ENCODE results near the gene ILK. TPM values are rescaled to one million over a fixed set of nuclear protein-coding genes. Genes with fewer than 3 reads are reported as not detected.

Gene ILK
- total RNA-seq, 2 donors from 2014 or later = 92.7 to 149 TPM

DNA sequence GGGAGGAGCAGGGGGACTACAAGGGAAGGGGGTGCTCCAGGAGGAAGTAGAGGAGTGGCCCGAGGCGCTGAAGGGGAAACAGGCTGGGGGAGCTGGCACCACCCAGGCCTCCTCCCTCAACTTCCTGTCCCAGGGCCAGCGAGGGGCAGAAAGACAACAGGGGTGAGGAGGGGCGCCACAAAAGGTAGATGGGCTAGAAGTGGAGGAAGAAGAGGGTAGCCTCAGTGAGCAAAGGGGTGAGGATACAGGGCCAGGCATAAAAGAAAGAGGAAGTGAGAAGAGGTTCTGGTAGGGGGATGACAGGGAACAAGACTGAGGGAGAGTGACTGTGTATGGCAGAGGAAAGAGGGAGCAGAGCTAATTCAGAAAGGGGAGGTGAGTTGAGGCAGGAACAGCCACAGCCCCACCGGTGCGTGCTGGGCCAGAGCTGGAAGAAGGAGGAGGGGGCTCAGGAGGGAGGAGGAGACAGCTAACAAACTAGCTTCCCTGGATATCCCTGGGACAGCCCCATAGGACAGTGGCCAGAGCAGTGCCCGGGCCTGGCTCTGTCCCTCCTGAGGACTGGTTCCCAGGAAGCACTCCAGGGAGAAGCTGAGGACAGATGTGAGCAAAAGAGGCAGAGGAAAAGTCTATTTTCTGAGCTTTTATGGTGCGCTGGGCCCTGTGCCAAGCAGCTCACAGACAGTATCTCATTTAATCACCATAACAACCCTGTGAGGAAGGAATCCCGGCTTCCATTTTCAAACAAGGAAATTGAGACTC, 43.5 kb downstream of the ILK start:
- ATAC-seq (peak; percentile 37), DNase-seq (peak in 1 of 2 donors; percentile 43)
- intact Hi-C loops (cut with DNase I, micrococcal nuclease) = no loop called here

DNA sequence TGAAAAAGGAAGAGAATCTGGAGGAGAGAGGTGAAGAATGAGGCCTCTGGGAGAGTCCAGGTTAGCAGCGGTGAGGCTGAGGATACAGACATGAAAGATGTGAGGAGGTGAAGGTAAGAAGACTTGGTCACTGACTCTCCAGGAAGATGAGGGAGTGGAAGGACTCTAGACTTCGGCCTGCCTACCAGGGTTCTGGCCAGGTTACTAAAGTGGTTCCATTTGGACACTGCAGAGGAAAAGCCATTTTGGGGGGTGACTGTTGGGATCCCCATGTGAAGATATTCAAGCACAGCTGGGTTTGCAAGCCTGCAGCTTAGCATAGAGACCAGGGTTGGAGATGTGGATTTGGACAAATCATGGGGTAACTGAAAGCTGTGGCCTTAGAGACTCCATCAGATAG, 44.3 kb downstream of the ILK start:
- intact Hi-C loops (cut with DNase I, micrococcal nuclease) = no loop called here
- no peak for DNase-seq
- ATAC-seq = no peak

DNA sequence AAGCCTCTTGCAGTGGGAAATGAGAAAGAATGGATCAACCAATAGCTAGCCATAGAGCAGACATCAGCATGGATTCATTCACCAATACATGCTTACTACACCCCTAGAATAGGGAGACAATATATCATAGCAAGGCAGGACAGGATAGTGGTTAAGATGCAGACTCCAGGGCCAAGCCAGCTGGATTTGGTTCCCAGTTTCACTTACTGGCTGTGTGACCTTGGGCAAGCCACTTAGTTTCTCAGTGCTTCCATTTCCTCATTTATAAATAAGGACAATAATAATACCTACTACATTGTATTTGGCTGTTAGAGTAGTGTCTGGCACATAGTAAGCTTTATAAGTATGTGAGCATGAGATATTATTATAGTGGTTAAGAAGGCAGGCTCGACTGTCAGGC, 44.9 kb downstream of the ILK start:
- DNase-seq (no peak), ATAC-seq (no peak)
- intact Hi-C loops (cut with DNase I, micrococcal nuclease) = no loop called here

DNA sequence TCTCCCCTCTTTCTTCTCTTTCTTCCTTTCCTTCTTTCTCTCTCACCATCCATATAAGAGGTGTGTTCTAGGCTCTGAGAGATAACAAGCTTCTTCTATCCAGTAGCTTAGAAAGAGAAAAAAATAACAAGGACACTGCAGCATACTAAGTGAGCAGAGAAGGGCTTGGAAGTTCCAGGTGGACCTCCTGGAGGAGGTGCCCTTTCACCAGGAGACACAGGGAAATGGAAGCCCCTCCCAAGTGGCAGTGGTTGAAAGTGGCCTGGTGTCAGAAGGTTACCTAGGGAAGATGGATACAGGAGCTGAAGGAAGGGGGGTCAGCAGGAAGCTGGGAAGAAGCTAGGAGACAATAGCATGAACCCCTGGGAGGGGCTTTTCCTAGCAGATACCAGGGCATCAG, 46.5 kb downstream of the ILK start:
- DNase-seq = no peak
- intact Hi-C loops (cut with DNase I, micrococcal nuclease) = no loop called here

DNA sequence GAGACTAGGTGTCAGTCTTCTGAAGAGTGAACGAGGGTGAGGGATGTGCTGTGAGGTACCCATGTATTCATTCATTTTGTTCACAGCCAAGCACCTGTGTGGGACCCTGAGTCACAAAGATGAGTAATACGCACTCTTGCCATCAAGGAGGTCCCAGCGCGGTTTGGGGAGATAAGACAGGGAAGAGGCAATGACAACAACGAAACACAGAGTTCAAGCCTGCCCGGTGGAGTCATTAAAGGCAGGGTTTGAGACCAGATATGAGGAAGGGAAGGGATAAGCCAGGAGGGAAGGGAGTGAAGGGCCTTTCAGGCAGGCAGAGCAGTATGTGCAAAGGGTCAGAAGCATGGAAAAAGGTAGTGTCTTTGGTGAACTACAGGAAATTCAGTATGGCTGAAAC, 47.4 kb downstream of the ILK start:
- intact Hi-C loops (cut with DNase I, micrococcal nuclease) = no loop called here
- DNase-seq (no peak), ATAC-seq (no peak)

More for the DNA sequence above, 46.5 kb downstream of the ILK start:
- no peak for ATAC-seq

DNA sequence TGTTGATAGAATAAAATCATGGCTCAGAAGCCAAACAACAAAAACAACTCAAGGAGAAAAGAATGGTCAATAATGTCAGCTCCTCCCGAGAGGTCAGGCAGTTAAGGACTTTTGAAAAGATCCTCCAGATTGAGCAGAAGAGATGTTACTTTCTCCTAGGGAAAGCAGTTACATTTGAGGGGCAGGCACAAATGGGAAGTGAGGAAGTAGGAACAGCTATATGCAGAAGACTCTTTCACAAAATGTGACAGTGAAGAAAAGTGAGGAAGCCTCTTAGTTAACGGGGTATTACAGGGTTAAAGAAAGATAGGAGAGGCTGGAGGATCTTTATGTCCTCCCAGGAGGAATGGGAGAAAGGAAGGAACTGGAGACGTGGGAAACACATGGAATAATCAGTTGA, 48.6 kb downstream of the ILK start:
- intact Hi-C loops (cut with DNase I, micrococcal nuclease) = no loop called here
- no peak for DNase-seq
- no peak for ATAC-seq

DNA sequence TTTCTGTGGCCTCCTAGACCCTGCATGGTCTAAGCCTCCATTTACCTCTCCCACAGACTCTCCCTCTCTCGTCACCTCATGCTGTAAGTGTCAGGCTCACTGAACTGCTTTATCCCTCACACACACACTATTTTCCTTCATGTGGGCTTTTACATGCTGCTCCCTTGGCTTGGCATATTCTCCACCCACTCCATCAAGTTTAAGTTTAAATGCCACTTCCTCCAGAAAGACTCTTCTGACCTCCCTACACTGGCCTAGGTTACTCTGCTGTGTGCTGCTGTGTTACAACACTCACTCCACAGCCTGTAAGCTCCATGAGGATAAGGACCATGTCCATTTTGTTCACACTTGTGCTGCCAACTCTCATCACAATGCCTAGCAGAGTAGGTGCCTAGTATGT, 49.5 kb downstream of the ILK start:
- DNase-seq (no peak), ATAC-seq (no peak)
- intact Hi-C loops (cut with DNase I, micrococcal nuclease) = no loop called here

DNA sequence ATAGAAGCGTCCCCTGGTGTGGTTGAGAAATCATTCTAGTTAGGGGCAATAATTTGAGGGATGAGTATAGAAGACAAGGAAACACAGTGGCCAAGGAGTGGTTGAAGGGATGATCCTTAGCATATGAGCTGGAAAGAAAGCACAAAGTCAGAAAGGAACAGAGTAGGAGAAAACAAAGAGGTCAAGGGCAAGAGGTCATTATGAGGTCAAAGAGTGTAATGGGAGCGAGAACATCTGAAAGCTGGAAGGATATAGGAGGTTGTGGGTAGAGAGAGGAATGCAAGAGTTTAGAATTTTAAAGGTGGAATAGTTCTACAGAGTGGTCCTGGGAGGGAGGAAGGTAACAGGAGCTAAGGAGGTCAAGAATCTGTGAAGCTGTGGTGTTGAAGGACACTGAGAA, 50.1 kb downstream of the ILK start:
- no peak for ATAC-seq
- intact Hi-C loops (cut with DNase I, micrococcal nuclease) = no loop called here
- DNase-seq = no peak

DNA sequence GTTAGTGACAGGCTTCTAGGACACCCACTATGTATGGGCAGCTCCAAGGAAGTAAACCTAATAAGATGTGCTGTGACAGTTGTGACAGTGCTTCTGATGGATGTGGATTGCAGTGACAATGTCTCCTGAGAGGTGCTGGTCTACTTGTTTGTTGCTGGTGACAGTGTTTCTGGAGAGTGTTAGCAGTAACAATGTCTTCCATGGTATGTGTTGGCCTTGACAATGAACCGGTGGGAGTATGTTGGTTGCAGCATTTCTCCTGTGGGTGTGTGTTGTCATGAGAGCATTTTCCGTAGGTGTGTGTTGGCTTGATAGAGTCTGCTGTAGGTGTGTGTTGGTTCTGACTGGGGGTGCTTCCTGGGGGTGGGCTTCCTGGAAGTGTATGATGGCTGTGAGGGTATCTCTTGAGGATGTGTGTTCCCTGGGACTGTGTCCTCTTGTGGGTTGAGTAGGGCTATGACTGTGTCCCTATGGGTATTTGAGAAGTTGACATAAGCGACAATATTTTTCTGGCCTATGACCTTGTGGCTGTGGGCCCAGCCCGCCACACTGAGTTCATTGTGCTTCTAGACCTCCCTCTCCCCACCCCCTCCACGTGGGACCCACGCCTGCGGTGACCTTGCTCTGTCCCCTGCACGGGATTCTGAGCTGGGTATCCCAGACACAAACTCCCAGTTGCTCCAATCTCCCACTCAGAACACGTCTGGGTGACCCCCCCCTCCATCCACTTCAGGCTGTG, 50.9 kb downstream of the ILK start:
- ATAC-seq (no peak), DNase-seq (no peak)
- intact Hi-C loops (cut with DNase I, micrococcal nuclease) = no loop called here

DNA sequence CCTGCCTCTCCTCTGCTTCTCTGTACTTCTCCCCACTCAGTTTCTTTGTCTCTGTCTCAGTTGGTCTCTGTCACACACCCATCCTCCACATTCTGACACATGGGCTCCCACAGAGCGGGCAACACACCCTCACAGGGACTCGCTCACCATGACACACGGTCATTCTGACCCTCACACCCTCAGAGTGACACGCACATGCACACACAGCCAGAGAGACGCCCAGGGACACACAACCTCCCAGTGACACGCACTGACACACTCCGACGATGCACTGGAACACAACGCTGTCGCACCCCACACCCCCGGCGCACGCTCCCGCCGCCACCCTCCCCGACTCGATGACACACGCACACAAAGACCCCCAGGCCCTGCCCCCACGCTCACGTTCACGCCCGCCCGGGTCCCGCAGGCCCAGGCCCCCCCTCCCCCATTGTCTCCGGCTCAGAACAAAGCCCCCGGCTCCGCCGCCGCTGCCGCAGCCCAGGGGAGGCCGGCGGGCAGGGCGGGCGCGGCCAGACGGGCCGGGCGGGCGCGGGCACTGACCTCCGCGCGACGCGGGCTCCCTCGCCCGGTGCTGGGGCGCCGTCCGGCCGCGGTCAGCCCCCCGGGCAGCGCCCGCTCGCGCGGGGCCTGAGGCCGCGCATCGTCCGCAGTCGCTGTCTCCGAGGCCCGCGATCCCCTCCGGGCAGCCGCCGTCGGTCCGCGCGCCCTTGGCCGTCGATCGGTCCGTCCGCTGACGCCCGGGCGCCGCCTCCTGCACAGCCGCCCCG, 51.6 kb downstream of the ILK start:
- peak in 1 of 2 donors; percentile 31 for DNase-seq
- peak; percentile 58 for ATAC-seq

DNA sequence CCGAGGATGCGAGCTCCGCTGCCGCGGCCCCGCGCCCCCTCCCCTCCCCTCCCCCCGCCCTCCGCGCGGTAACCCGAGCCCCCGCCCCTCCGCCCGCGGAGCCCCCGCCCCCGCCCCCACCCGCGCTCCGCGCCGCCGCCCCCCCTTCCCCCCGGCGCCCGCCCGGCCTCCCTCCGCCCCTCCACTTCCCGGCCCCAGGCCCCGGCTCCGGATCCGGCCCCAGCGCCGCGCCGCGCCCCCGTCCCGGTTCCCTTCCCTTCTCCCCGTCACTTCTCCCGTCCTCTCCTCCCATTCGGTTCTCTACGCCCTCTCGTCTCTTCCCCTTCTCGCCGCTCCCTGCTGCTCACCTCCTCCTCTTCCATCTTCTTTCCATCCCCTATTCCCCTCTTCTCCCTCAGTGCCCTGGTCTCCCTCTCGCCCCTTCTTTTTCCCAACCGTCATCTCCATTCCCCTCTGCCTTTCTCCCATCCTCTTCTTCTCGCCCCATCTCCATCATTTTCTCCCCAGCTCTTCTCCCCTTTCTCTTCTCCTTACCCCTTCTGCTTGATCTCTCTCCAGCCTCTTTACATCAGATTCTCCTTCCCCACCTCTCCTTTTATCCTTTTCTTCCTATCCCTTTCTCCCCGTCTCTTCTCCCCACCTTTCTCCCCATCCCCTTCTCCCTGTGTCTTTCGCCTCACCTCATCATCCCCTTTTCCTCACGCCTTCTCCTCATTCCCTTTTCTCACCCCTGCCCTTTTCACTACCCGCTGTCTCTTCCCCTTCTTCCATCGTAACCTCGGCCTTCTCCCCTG, 52.4 kb downstream of the ILK start, which contains the start of gene DCHS1:
Gene DCHS1, minus strand, starts transcription at position 20 of the 794 bp plus-strand sequence. CDS start 14,196 bp downstream, outside the sequence.
- intact Hi-C loops (cut with DNase I, micrococcal nuclease) = no loop called here
- ATAC-seq (no peak), DNase-seq (no peak)

More for the DNA sequence above, 51.6 kb downstream of the ILK start:
- intact Hi-C loops (cut with DNase I, micrococcal nuclease) = no loop called here

DNA sequence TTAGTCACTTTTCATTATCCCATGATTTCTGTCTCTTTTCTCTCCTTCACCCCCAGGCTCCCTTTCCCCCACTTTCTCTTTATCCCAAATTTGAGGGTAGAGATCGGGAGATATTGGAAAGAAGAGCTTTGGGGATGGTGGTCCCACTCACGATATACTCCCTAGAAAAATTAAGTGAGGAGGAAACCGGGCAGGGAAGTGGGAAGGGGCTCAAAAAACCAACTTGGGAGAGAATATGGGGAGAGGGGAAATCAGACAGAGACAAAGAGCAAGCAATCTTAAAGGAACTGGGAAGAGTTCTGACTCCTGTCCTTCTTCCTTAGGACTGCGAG, 53.0 kb downstream of the ILK start:
- intact Hi-C loops (cut with DNase I, micrococcal nuclease) = no loop called here
- ATAC-seq = no peak

DNA sequence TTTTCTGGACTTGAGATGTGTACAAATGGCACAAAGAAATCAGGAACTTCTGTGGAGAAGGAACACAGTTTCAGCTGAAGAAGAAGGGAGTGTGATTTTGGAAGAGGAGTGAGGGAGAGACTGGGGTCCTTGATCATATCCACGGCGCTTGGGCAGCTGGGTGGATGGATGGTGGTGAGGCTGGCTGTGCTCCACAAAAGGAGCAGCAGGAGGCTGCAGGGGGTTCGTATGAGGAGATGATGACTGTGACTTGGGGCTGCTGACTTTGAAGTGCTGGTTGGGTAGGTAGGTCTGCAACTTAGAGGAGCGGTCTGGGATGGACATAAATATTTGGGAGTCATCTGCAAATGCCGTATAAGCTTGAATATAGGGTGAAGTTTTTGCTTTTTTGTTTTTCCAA, 53.4 kb downstream of the ILK start:
- no peak for DNase-seq
- ATAC-seq = no peak
- intact Hi-C loops (cut with DNase I, micrococcal nuclease) = no loop called here

More for the DNA sequence above, 53.0 kb downstream of the ILK start:
- no peak for DNase-seq

DNA sequence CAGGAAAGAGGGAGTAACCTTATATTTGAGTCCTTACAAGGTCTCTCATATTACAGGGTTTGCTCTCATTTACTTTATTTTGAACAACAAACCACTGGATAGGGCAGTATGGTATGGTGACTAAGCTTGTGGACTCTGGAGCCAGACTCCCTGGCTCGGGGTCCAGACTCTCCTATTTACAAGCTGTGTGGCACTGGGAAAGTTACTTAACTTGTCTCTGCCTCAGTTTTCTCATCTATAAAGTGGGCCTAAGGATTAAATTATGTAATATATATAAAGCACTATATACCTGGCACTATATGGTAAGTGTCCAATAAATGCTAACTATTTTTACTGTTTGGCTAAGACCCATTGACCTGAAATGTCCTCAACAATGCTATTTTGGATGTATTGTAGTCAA, 53.8 kb downstream of the ILK start:
- ATAC-seq = no peak
- intact Hi-C loops (cut with DNase I, micrococcal nuclease) = no loop called here
- DNase-seq = no peak

DNA sequence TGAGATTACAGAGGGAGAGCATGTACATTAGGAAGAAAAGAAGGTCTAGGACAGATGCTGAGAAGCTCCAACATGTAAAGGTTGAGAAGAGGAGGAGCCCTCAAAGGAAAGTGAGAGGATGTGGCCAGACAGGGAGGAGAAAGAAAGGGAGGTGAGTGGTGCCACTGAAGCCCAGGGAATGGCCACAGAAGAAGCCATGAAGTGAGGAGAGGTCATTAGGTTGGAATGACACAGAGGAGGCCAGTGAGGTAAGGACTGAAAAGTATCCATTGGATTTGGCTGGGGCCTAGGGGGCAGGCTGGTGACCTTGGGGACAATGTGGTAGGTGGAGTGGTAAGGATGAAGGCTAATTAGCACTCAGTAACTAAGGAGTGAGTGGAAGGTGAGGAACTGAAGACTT, 55.1 kb downstream of the ILK start:
- no peak for ATAC-seq
- intact Hi-C loops (cut with DNase I, micrococcal nuclease) = no loop called here

More for the DNA sequence above, 55.1 kb downstream of the ILK start:
- DNase-seq = no peak
